ENCODE measurements around the gene DOCK9.

Gene DOCK9

DNA sequence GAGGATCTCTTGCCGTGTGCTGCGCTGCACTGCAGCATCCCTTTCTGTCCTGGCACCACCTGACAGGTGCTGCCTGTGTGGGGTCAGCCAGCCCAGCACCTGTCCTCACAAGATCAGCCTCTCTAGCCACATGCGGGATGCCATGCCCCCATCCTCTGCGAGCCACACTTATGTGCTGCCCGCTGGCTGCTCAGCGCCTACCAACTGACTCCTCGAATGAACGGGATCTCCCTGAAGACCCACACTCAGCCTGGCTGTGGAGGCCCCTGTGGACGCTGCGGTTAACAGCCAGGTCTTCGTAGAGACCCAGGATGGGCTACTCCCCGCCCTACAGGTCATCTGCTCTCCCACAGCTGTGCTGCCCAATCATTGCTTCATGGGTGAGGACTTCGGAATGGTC lies 106.1 kb downstream of the DOCK9 start:
- DNase-seq, result no peak
- TF ChIP-seq, protein P1, sequence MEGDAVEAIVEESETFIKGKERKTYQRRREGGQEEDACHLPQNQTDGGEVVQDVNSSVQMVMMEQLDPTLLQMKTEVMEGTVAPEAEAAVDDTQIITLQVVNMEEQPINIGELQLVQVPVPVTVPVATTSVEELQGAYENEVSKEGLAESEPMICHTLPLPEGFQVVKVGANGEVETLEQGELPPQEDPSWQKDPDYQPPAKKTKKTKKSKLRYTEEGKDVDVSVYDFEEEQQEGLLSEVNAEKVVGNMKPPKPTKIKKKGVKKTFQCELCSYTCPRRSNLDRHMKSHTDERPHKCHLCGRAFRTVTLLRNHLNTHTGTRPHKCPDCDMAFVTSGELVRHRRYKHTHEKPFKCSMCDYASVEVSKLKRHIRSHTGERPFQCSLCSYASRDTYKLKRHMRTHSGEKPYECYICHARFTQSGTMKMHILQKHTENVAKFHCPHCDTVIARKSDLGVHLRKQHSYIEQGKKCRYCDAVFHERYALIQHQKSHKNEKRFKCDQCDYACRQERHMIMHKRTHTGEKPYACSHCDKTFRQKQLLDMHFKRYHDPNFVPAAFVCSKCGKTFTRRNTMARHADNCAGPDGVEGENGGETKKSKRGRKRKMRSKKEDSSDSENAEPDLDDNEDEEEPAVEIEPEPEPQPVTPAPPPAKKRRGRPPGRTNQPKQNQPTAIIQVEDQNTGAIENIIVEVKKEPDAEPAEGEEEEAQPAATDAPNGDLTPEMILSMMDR (IDR thresholded peaks at IDR 0.05), result no peak
- H3K4me1 ChIP-seq, result no peaks in the 10 kb centered on the region
- H3K36me3 ChIP-seq, result peaks cover 34 to 60% (median 54%) of the 10 kb centered on the region in 3 donors
- no peaks in the 10 kb centered on the region for H3K27me3 ChIP-seq
- peaks cover 0 to 4% (median 0%) of the 10 kb centered on the region in 3 donors for H3K9me3 ChIP-seq
- no peak overlapping the region for H3K27ac ChIP-seq
- intact Hi-C loops (cut with DNase I; ENCODE audit: low total_unique reads), result no loop called here
- H3K4me3 ChIP-seq, result no peak overlapping the region

DNA sequence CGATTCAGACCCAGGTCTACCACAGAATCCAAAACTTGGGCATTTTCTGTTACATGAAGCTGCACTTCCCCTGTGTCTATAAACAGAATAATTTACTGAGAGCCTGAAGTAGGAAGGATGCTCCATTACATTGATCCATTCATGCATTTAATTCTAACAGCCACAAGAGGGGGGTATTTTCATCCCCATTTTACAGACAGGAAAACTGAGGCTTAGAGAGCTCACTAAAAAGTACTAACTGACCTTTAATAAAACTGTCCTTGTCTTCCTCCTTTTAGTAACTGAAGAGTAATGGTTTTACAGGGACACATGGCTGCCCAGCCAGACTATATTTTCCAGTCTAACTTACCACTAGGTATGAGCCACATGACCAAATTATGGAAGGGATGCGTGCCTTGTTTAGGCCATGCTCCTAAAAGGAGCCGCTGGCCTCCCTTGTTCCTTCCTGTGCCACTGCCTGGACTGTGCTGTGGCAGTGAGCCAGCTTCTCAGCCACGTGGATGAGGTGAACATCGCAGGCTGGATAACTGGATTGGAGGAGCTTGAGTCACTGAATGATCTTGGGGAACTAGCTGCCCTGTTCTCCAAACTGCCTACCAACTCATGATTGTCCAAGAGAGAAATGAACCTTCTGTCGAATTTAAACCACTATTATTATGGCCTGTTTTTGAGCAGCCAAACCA lies 108.3 kb downstream of the DOCK9 start:
- no peak overlapping the region for H3K27ac ChIP-seq
- peaks cover 36 to 65% (median 63%) of the 10 kb centered on the region in 3 donors for H3K36me3 ChIP-seq
- no peak for DNase-seq
- intact Hi-C loops (cut with DNase I; ENCODE audit: low total_unique reads), result no loop called here
- TF ChIP-seq, protein P1 (IDR thresholded peaks at IDR 0.05), result no peak
- H3K4me1 ChIP-seq, result no peaks in the 10 kb centered on the region
- no peak overlapping the region for H3K4me3 ChIP-seq
- peaks cover 0 to 4% (median 0%) of the 10 kb centered on the region in 3 donors for H3K9me3 ChIP-seq
- H3K27me3 ChIP-seq, result no peaks in the 10 kb centered on the region

DNA sequence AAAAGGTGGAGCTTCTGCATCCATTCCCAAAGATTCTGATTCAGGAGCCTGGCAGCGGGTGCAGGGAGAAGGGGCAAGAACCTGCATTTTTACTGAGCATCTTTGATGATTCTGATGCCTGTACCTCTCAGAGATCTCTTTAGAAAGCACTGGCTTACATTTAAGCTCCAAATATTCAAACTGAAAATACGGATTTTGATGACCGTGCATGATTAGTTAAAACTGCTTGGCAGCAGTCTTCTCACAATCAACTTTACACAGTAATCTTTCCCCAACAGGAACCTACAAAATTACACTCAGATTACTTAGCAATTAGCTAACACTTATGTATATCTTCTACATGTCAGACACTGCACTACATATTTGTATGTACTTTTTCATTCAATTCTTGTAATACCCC lies 108.9 kb downstream of the DOCK9 start:
- Histone ChIP-seq H3K4me3 (no peak overlapping the region), H3K9me3 (peaks cover 0 to 4% (median 0%) of the 10 kb centered on the region in 3 donors), H3K27ac (no peak overlapping the region), H3K4me1 (no peaks in the 10 kb centered on the region), H3K27me3 (no peaks in the 10 kb centered on the region), H3K36me3 (peaks cover 30 to 67% (median 65%) of the 10 kb centered on the region in 3 donors)
- no peak for DNase-seq
- intact Hi-C loops (cut with DNase I; ENCODE audit: low total_unique reads), result no loop called here
- TF ChIP-seq, protein P1 (IDR thresholded peaks at IDR 0.05), result no peak

- no peak overlapping the region for H3K27ac ChIP-seq
- no peak for DNase-seq
- no peaks in the 10 kb centered on the region for H3K9me3 ChIP-seq
- no peak overlapping the region for H3K4me3 ChIP-seq
- TF ChIP-seq, protein P1 (IDR thresholded peaks at IDR 0.05), result no peak
- H3K36me3 ChIP-seq, result peaks cover 34 to 66% (median 60%) of the 10 kb centered on the region in 3 donors
- intact Hi-C loops (cut with DNase I; ENCODE audit: low total_unique reads), result no loop called here
- no peaks in the 10 kb centered on the region for H3K4me1 ChIP-seq
- no peaks in the 10 kb centered on the region for H3K27me3 ChIP-seq
Observed at GRCh38 chr13:98866882-98867281, 111.0 kb downstream of the DOCK9 start.

- DNase-seq, result no peak
- Histone ChIP-seq H3K27me3 (no peaks in the 10 kb centered on the region), H3K36me3 (peaks cover 27 to 64% (median 62%) of the 10 kb centered on the region in 3 donors), H3K4me3 (no peak overlapping the region), H3K4me1 (peaks cover 0 to 19% (median 0%) of the 10 kb centered on the region in 4 donors), H3K9me3 (no peaks in the 10 kb centered on the region), H3K27ac (no peak overlapping the region)
- TF ChIP-seq, protein P1 (IDR thresholded peaks at IDR 0.05), result no peak
- intact Hi-C loops (cut with DNase I; ENCODE audit: low total_unique reads), result loop anchor here (5.0 kb wide), 1 partner anchor 1283 kb away; no protein-coding TSS in a partner anchor
Observed at GRCh38 chr13:98860491-98860890, 117.4 kb downstream of the DOCK9 start.

All from tibial artery (tissue), 4 donors.